HepG2 (cell line): ENCODE measurements around the gene TSR1. TPM values are rescaled to one million over a fixed set of nuclear protein-coding genes. Genes with fewer than 3 reads are reported as not detected.

ENCODE experiments used
- DR1 ChIP-seq: sonication (generic); formaldehyde crosslinking; IDR thresholded peaks from 2 replicates; pipeline ENCODE4 v1.8.0; 2021; ENCODE audit warnings: mild to moderate bottlenecking, missing genetic modification reagents, inconsistent platforms
- DZIP1 ChIP-seq: sonication (generic); formaldehyde crosslinking; IDR thresholded peaks from 2 replicates; pipeline ENCODE4 v1.5.0; 2020; ENCODE audit warnings: mild to moderate bottlenecking, missing genetic modification reagents
- FOXK1 ChIP-seq: sonication (generic); formaldehyde crosslinking; IDR thresholded peaks from 2 replicates; pipeline ENCODE4 v1.4.0; 2020; ENCODE audit warnings: low read depth, missing genetic modification reagents, borderline replicate concordance
- GATAD1 ChIP-seq: IDR thresholded peaks from 2 replicates; pipeline ENCODE4 v1.6.1; 2016; ENCODE audit warnings: missing genetic modification reagents, missing compliant biosample characterization
- HMGXB3 ChIP-seq: sonication (generic); formaldehyde crosslinking; IDR thresholded peaks from 2 replicates; pipeline ENCODE4 v1.4.0; 2020; ENCODE audit warnings: missing genetic modification reagents, borderline replicate concordance
- HNRNPUL1 ChIP-seq: fragments of 200-400 bp; formaldehyde crosslinking; IDR thresholded peaks from 2 replicates; pipeline ENCODE4 v1.6.1; 2017; ENCODE audit warnings: low read depth, mild to moderate bottlenecking, low read length, moderate library complexity
- NCOA2 ChIP-seq: sonication (generic); formaldehyde crosslinking; IDR thresholded peaks from 2 replicates; pipeline ENCODE4 v1.8.0; 2022; ENCODE audit warnings: inconsistent platforms
- NFIC ChIP-seq: IDR thresholded peaks from 2 replicates; pipeline ENCODE4 v1.6.1; 2012; ENCODE audit warnings: mild to moderate bottlenecking, low read length, inconsistent platforms
- PPARG ChIP-seq: conservative IDR thresholded peaks from 2 replicates; pipeline ENCODE4 v1.6.1; 2016; ENCODE audit warnings: missing biosample characterization, missing genetic modification reagents
- SP4 ChIP-seq: sonication (generic); formaldehyde crosslinking; IDR thresholded peaks from 2 replicates; pipeline ENCODE4 v1.8.1; 2023; ENCODE audit warnings: mild to moderate bottlenecking, missing genetic modification reagents
- ZBTB14 ChIP-seq: sonication (generic); formaldehyde crosslinking; IDR thresholded peaks from 2 replicates; pipeline ENCODE4 v1.4.0; 2020; ENCODE audit warnings: missing genetic modification reagents
- ZNF513 ChIP-seq: sonication (generic); formaldehyde crosslinking; conservative IDR thresholded peaks from 2 replicates; pipeline ENCODE4 v1.5.0; 2020; ENCODE audit warnings: missing genetic modification reagents
- ZNF543 ChIP-seq: sonication (generic); formaldehyde crosslinking; IDR thresholded peaks from 2 replicates; pipeline ENCODE4 v1.4.0; 2020; ENCODE audit warnings: mild to moderate bottlenecking, missing genetic modification reagents
- ZNF550 ChIP-seq: sonication (generic); formaldehyde crosslinking; IDR thresholded peaks from 2 replicates; pipeline ENCODE4 v1.4.0; 2020; ENCODE audit warnings: mild to moderate bottlenecking, missing genetic modification reagents, borderline replicate concordance
- ZNF556 ChIP-seq: sonication (generic); formaldehyde crosslinking; IDR thresholded peaks from 2 replicates; pipeline ENCODE4 v1.4.0; 2020; ENCODE audit warnings: mild to moderate bottlenecking, missing genetic modification reagents, borderline replicate concordance
- polyA plus RNA-seq, 8 experiments: library from polyadenylated mRNA; depleted of rRNA in 3 of 8; stranded (reverse) in 7 of 8; unstranded in 1 of 8; fragments of >200 nt; fragmentation: Illumina TruSeq in 4 of 8; extraction: Trizol in 4 of 8; gene quantifications; 2 replicates each; pipeline versions ENCODE4 v1.2.1 to v1.2.3, GENCODE V29; 2011 to 2016; ENCODE audit warnings: low read depth in 4 of 8, missing spikeins in 1 of 8, mixed read lengths in 1 of 8; ENCODE audit not compliant: insufficient read depth in 1 of 8
- total RNA-seq, 5 experiments: library from RNA; depleted of rRNA; stranded (reverse); fragments of >200 nt; fragmentation: Illumina TruSeq; extraction: Trizol; gene quantifications; 2 replicates each; pipeline ENCODE4 v1.2.3, GENCODE V29; 2016; ENCODE audit warnings: low read depth in 1 of 5
- TF ChIP-seq, protein P1 (sequence below): sonication (generic); formaldehyde crosslinking; IDR thresholded peaks from 2 replicates; pipeline ENCODE4 v1.4.0; 2020; ENCODE audit warnings: mild to moderate bottlenecking, low read depth, missing genetic modification reagents

Gene TSR1
- total and polyA plus RNA-seq, 2 of the 13 experiments (the other 11 are each of a cell fraction or from before 2014, with no cell fraction given) = 7.1 to 65.8 TPM

DNA sequence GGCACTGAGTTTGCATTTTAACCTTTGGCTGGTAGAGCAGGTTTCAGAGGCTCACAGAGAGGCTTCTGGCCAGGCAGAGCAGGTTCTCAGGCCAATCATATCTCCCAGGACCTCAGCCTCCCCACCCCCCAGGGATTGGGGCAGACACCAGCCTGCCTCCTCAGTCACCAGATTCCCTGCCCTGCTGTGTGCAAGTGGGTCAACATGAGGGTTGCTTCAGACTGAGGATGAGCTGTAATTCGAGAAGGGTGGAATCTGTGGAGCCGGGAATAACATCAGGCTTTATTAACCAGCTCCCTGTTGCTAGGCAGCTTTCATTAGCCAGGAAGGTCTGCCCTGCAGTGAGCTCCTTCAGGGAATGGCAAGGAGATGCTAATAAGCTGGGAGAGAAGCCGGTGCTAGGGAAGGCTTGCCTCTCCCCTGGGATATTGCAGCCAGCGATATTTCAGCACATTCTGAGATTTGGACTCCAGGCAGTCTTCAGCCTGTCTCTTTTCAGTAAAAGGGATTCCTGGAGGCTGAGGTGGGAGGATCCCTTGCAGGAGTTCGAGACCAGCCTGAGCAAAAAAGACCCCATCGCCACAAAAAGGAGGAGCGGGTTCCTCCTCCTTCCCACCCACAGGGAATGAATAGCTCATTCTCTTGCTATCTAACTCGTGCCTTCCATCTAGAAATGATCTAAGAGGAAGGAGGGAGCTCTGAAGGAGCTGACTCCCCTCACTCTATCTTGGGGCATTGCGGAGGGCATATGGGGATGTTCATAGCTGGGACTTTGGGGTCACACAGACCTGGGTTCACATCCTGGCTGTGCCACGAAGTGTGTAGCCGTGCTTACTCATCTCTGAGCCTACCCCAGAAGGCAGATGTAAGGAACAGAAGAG lies 11.8 kb upstream of the TSR1 start (continued):
- TF ChIP-seq HMGXB3 (CRISPR knock-in tag) (no peak), ZNF556 (CRISPR knock-in tag) (no peak), NFIC (no peak), ZNF550 (CRISPR knock-in tag) (no peak), ZBTB14 (CRISPR knock-in tag) (no peak), DZIP1 (no peak), ZNF543 (CRISPR knock-in tag) (no peak), PPARG (CRISPR knock-in tag) (no peak), GATAD1 (CRISPR knock-in tag) (0 out of 2 replicates have a peak, but pooled peaks have one; percentile 19), DR1 (CRISPR knock-in tag) (no peak; the same call in 1 of the 2 replicates), SP4 (CRISPR knock-in tag) (0 out of 2 replicates have a peak, but pooled peaks have one; percentile 31), FOXK1 (no peak), HNRNPUL1 (no peak), ZNF513 (CRISPR knock-in tag) (no peak), NCOA2 (CRISPR knock-in tag) (peak; percentile 27; the same call in 1 of the 2 replicates)
- TF ChIP-seq, protein P1, sequence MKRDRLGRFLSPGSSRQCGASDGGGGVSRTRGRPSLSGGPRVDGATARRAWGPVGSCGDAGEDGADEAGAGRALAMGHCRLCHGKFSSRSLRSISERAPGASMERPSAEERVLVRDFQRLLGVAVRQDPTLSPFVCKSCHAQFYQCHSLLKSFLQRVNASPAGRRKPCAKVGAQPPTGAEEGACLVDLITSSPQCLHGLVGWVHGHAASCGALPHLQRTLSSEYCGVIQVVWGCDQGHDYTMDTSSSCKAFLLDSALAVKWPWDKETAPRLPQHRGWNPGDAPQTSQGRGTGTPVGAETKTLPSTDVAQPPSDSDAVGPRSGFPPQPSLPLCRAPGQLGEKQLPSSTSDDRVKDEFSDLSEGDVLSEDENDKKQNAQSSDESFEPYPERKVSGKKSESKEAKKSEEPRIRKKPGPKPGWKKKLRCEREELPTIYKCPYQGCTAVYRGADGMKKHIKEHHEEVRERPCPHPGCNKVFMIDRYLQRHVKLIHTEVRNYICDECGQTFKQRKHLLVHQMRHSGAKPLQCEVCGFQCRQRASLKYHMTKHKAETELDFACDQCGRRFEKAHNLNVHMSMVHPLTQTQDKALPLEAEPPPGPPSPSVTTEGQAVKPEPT (CRISPR knock-in tag) = no peak
